ENCODE results near the gene IL17C.

DNA sequence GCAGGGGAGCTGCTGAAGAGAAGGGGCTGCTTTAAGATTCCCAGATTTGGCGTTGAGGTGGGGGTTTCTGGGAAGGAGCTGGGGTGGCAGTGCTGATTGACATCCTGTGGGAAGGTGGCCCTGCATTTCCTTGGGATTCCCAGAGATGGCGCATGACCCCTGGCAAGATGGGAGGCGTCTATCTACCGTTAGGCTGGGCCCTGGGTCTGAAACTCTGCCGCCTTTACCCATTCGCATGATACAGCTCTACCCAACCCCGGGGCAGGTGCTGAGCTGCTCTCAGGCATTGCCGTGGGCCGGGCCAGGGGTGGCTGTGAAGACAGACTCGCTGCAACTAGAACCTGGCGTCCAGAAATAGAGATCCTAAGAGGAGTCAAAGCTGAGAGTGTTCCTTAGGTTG, 34.4 kb downstream of the IL17C start:
- TF ChIP-seq, protein P1, sequence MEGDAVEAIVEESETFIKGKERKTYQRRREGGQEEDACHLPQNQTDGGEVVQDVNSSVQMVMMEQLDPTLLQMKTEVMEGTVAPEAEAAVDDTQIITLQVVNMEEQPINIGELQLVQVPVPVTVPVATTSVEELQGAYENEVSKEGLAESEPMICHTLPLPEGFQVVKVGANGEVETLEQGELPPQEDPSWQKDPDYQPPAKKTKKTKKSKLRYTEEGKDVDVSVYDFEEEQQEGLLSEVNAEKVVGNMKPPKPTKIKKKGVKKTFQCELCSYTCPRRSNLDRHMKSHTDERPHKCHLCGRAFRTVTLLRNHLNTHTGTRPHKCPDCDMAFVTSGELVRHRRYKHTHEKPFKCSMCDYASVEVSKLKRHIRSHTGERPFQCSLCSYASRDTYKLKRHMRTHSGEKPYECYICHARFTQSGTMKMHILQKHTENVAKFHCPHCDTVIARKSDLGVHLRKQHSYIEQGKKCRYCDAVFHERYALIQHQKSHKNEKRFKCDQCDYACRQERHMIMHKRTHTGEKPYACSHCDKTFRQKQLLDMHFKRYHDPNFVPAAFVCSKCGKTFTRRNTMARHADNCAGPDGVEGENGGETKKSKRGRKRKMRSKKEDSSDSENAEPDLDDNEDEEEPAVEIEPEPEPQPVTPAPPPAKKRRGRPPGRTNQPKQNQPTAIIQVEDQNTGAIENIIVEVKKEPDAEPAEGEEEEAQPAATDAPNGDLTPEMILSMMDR (conservative IDR thresholded peaks at IDR 0.05; ENCODE audit: low read depth, low read length) = peak; percentile 59
- no peak for TF ChIP-seq EZH2 (IDR thresholded peaks at IDR 0.05; ENCODE audit: borderline replicate concordance, low read depth, low read length, poor library complexity, severe bottlenecking)

Measured in A673 (cell line).